H1 (cell line): ENCODE data around the gene SMYD3. TPM values are rescaled to one million over a fixed set of nuclear protein-coding genes. Genes with fewer than 3 reads are reported as not detected.

ENCODE experiments used
- CTCF ChIA-PET: fragments of 300-600 bp; sonication (Branson Sonifier 250); formaldehyde crosslinking; loops from one replicate; lab custom pipeline; 2021; ENCODE audit not compliant: partially characterized antibody; lab: Charles Lee
- POLR2A ChIA-PET: fragments of 300-600 bp; sonication (Branson Sonifier 250); formaldehyde crosslinking; loops from one replicate; lab custom pipeline; 2021; ENCODE audit warnings: inconsistent platforms; ENCODE audit not compliant: partially characterized antibody; lab: Charles Lee
- DNase-seq, 2 experiments: peaks; one replicate each; pipeline versions ENCODE4 v3.0.0 to v3.0.0-alpha.2; 2010 to 2022; ENCODE audit warnings: low spot score in 2 of 2, low read depth in 1 of 2, mixed read lengths in 1 of 2
- FAIRE-seq: peaks from 2 replicates; lab custom pipeline; 2011; peaks lifted over from hg19 to GRCh38; lab: Jason Lieb, UNC
- H2AFZ ChIP-seq: 2 replicates; pipeline ENCODE4 v1.8.1; 2012; ENCODE audit warnings: low read length, inconsistent platforms
- H2AK5ac ChIP-seq: 2 replicates; pipeline ENCODE4 v1.6.1; 2013; ENCODE audit warnings: low read depth, low read length
- H2BK120ac ChIP-seq: replicated peaks from 2 replicates; pipeline ENCODE3; 2013; ENCODE audit warnings: low read depth, low read length, inconsistent platforms
- H2BK12ac ChIP-seq: 2 replicates; pipeline ENCODE4 v1.6.1; 2013; ENCODE audit warnings: low read depth, low read length
- H2BK15ac ChIP-seq: 2 replicates; pipeline ENCODE4 v1.6.1; 2013; ENCODE audit warnings: low read length
- H2BK20ac ChIP-seq: 2 replicates; pipeline ENCODE4 v1.6.1; 2013; ENCODE audit warnings: low read length
- H2BK5ac ChIP-seq: 2 replicates; pipeline ENCODE4 v1.6.1; 2013; ENCODE audit warnings: low read depth, low read length
- H3K14ac ChIP-seq: 2 replicates; pipeline ENCODE4 v1.6.1; 2013; ENCODE audit warnings: inconsistent platforms; ENCODE audit not compliant: insufficient read length
- H3K18ac ChIP-seq: 2 replicates; pipeline ENCODE4 v1.6.1; 2013; ENCODE audit warnings: low read length; ENCODE audit errors: extremely low read depth
- H3K23ac ChIP-seq: 2 replicates; pipeline ENCODE4 v1.6.1; 2013; ENCODE audit warnings: inconsistent platforms; ENCODE audit not compliant: insufficient read length
- H3K23me2 ChIP-seq: 2 replicates; pipeline ENCODE4 v1.6.1; 2013; ENCODE audit warnings: low read depth, low read length
- H3K27ac ChIP-seq: 2 replicates; pipeline ENCODE4 v1.6.1; 2011; ENCODE audit warnings: low read depth, low read length, inconsistent platforms
- H3K27me3 ChIP-seq, 4 experiments: replicated peaks in 1 of 4; 1 replicate in 1 of 4; 2 replicates in 3 of 4; pipeline versions ENCODE4 v1.6.1 to v1.8.1; 2011 to 2013; ENCODE audit warnings: low read length in 3 of 4, mild to moderate bottlenecking in 3 of 4, inconsistent platforms in 2 of 4, mixed read lengths in 2 of 4, moderate library complexity in 1 of 4; ENCODE audit not compliant: control insufficient read depth in 3 of 4, insufficient read depth in 3 of 4; ENCODE audit errors: extremely low read depth in 1 of 4
- H3K36me3 ChIP-seq, 4 experiments: 2 replicates each; pipeline versions ENCODE4 v1.6.1 to v1.8.1; 2011 to 2013; ENCODE audit warnings: mild to moderate bottlenecking in 4 of 4, low read length in 3 of 4, moderate library complexity in 2 of 4, control low read depth in 1 of 4, inconsistent platforms in 1 of 4; ENCODE audit not compliant: insufficient read depth in 4 of 4, control insufficient read depth in 2 of 4
- H3K4ac ChIP-seq: replicated peaks from 2 replicates; pipeline ENCODE3; 2013; ENCODE audit warnings: low read length, low read depth, mixed read lengths, inconsistent platforms; ENCODE audit not compliant: insufficient read length
- H3K4me1 ChIP-seq, 4 experiments: replicated peaks in 1 of 4; 1 replicate in 1 of 4; 2 replicates in 3 of 4; pipeline versions ENCODE4 v1.6.1 to v1.8.1; 2011 to 2013; ENCODE audit warnings: low read length in 3 of 4, inconsistent platforms in 2 of 4, mixed read lengths in 1 of 4; ENCODE audit not compliant: insufficient read depth in 4 of 4, control insufficient read depth in 3 of 4
- H3K4me2 ChIP-seq, 2 experiments: 2 replicates each; pipeline versions ENCODE4 v1.6.1 to v1.8.1; 2011 to 2013; ENCODE audit warnings: low read depth in 2 of 2, low read length in 2 of 2, control low read depth in 1 of 2, inconsistent platforms in 1 of 2, mild to moderate bottlenecking in 1 of 2; ENCODE audit not compliant: insufficient read depth in 1 of 2
- H3K4me3 ChIP-seq, 4 experiments: fragments of 200-600, 300-600 bp in 1 of 4; sonication (generic), shearing (Covaris generic), sonication (Bioruptor Twin) in 1 of 4; 2 replicates each; pipeline versions ENCODE4 v1.5.1 to v1.8.1; 2011 to 2016; ENCODE audit warnings: low read length in 4 of 4, low read depth in 3 of 4, control low read depth in 2 of 4, inconsistent platforms in 2 of 4, mild to moderate bottlenecking in 2 of 4, mixed read lengths in 1 of 4, moderate library complexity in 1 of 4; ENCODE audit not compliant: insufficient read depth in 2 of 4; ENCODE audit errors: extremely low read depth in 1 of 4
- H3K56ac ChIP-seq: replicated peaks from 2 replicates; pipeline ENCODE3; 2013; ENCODE audit warnings: low read depth, mild to moderate bottlenecking, mixed read lengths, low read length, inconsistent platforms; ENCODE audit not compliant: insufficient read length
- H3K79me1 ChIP-seq: 2 replicates; pipeline ENCODE4 v1.6.1; 2013; ENCODE audit warnings: low read depth, low read length, control low read depth
- H3K79me2 ChIP-seq, 2 experiments: 2 replicates each; pipeline versions ENCODE4 v1.6.1 to v1.8.1; 2012 to 2013; ENCODE audit warnings: low read length in 2 of 2, mild to moderate bottlenecking in 2 of 2, inconsistent platforms in 1 of 2; ENCODE audit not compliant: insufficient read depth in 2 of 2, control insufficient read depth in 1 of 2
- H3K9ac ChIP-seq, 4 experiments: replicated peaks in 1 of 4; 1 replicate in 1 of 4; 2 replicates in 3 of 4; pipeline versions ENCODE4 v1.6.1 to v1.8.1; 2011 to 2013; ENCODE audit warnings: low read depth in 3 of 4, low read length in 3 of 4, control low read depth in 2 of 4, mild to moderate bottlenecking in 2 of 4, moderate library complexity in 2 of 4, inconsistent platforms in 1 of 4; ENCODE audit errors: extremely low read depth in 1 of 4
- H3K9me3 ChIP-seq, 2 experiments: 2 replicates each; pipeline versions ENCODE4 v1.6.1 to v1.8.1; 2012 to 2013; ENCODE audit warnings: mild to moderate bottlenecking in 2 of 2, moderate library complexity in 2 of 2, control low read depth in 1 of 2, inconsistent platforms in 1 of 2, low read depth in 1 of 2, low read length in 1 of 2, mixed read lengths in 1 of 2; ENCODE audit not compliant: insufficient read depth in 2 of 2
- H4K20me1 ChIP-seq, 2 experiments: replicated peaks in 1 of 2; 2 replicates each; pipeline versions ENCODE3 to v1.8.1; 2011 to 2013; ENCODE audit warnings: inconsistent platforms in 2 of 2, low read length in 2 of 2, mild to moderate bottlenecking in 1 of 2; ENCODE audit not compliant: insufficient read depth in 2 of 2, control insufficient read depth in 1 of 2
- H4K5ac ChIP-seq: 2 replicates; pipeline ENCODE4 v1.6.1; 2013; ENCODE audit warnings: low read length, low read depth, mixed read lengths, inconsistent platforms; ENCODE audit not compliant: insufficient read length
- H4K8ac ChIP-seq: 2 replicates; pipeline ENCODE4 v1.8.0; 2013; ENCODE audit warnings: mild to moderate bottlenecking, moderate library complexity, low read length, inconsistent platforms; ENCODE audit not compliant: insufficient read depth; ENCODE audit errors: extremely low read depth
- H4K91ac ChIP-seq: replicated peaks from 2 replicates; pipeline ENCODE3; 2013; ENCODE audit warnings: low read length, mixed read lengths, inconsistent platforms; ENCODE audit not compliant: insufficient read length
- BCL11A ChIP-seq, 2 experiments: IDR thresholded peaks; one replicate each; pipeline ENCODE4 v1.6.1; 2011; ENCODE audit warnings: low read depth in 2 of 2, low read length in 2 of 2, mild to moderate bottlenecking in 2 of 2
- MAFK ChIP-seq: IDR thresholded peaks from 2 replicates; pipeline ENCODE4 v1.6.1; 2012; ENCODE audit warnings: low read depth, mild to moderate bottlenecking, improper control_type of control experiment, low read length
- WGBS, 2 experiments: shearing (Covaris generic) in 1 of 2; methylation state at CpG; one replicate each; pipeline versions ENCODE4 v1.1.6 to v1.1.7; 2013 to 2015; ENCODE audit warnings: low lambda C conversion rate in 2 of 2, mixed read lengths in 2 of 2, inconsistent platforms in 1 of 2, low coverage in 1 of 2, missing lambda C conversion rate in 1 of 2; ENCODE audit not compliant: insufficient replicate concordance in 2 of 2, insufficient coverage in 1 of 2, insufficient read length in 1 of 2; ENCODE audit errors: extremely low coverage in 1 of 2, missing lambda C conversion rate in 1 of 2; 5-methylcytosine and 5-hydroxymethylcytosine counted together
- polyA plus RNA-seq, 7 experiments: library from polyadenylated mRNA; depleted of rRNA in 3 of 7; stranded (reverse) in 5 of 7; unstranded in 2 of 7; fragments of >200 nt in 5 of 7; fragments of 200-250 nt in 2 of 7; gene quantifications; 1 replicate in 5 of 7; 2 replicates in 1 of 7; 4 replicates in 1 of 7; pipeline versions ENCODE4 v1.2.1 to v1.2.3, GENCODE V29; 2011 to 2013; ENCODE audit warnings: missing spikeins in 2 of 7, mixed read lengths in 2 of 7
- total RNA-seq: library from RNA; stranded (reverse); fragmentation: NEBNext Ultra II Directional; extraction: Animal tissue kit (Norgen Biotek cat#: 25700); gene quantifications from 2 replicates; pipeline ENCODE4 v1.2.1, GENCODE V29; 2021

The SMYD3 gene
- total and polyA plus RNA-seq, 2 of the 8 experiments (the other 6 are each of a cell fraction or from before 2014, with no cell fraction given): 17.3 to 25.4 TPM

DNA sequence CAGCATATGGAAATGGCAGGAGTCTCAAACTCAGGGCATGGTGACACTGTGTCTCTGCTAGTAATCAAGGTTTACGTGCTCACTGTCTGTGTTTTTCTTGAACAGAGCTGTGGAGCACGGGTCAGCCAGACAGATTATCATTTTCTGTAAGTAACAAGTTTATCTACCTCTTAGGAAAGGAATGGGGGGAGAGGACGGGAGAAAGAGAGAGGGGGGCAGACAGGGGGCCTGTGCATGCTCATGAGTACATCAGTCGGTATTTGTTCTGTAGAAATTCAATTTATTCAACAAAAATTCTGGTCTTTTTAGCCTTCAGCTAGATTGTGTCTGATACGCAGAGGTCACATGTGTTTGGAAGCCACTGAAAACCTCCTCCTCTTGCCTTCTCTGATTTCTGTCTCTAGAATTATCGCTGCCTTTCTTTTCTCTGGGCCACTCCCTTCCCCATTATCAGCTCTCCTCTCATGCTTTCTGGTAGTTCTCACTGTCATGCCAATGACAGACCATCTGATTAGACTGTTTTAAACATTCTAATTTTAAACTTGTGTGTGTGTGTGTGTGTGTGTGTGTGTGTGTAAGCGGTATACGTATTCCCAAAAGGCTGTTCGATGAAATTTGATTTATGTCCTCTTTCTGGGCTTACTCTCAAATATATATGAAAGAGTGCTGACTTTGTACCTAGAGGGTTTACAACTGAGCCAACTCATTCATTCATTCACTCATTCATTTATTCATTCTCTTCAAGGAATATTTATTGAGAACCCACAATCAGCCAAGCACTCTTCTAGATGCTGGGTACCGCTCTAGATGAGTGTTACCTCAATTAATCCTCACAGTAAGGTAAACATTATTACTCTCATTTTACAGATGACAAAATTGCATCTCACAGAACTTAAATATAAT is 715.4 kb downstream of the SMYD3 start:
- H2BK12ac ChIP-seq: no peak overlapping the region
- H2BK5ac ChIP-seq: no peak overlapping the region
- ChIA-PET CTCF (interaction anchor here (0.6 to 6.6 kb wide), 6 partner anchors 6 to 567 kb away, joined by 3 to 65 read pairs (median 3); no protein-coding TSS in a partner anchor), POLR2A (no interaction called here)
- H3K27ac ChIP-seq: no peak overlapping the region
- H2AFZ ChIP-seq: no peak overlapping the region
- no peak overlapping the region for H3K4me2 ChIP-seq
- FAIRE-seq (no peak), DNase-seq (no peak)
- no peak overlapping the region for H3K14ac ChIP-seq
- H3K4me1 ChIP-seq: no peaks in the 10 kb centered on the region
- no peaks in the 10 kb centered on the region for H3K36me3 ChIP-seq
- no peak overlapping the region for H3K9ac ChIP-seq
- H4K20me1 ChIP-seq: no peaks in the 10 kb centered on the region
- no peak overlapping the region for H4K5ac ChIP-seq
- H2BK20ac ChIP-seq: no peak overlapping the region
- WGBS, 2 experiments: 87% methylated on average over 10 of the region's 10 CpGs; no CpG with 5 or more reads in 1 of the 2 experiments
- no peak overlapping the region for H4K8ac ChIP-seq
- no peak overlapping the region for H2AK5ac ChIP-seq
- H3K23ac ChIP-seq: no peak overlapping the region
- no peak overlapping the region for H4K91ac ChIP-seq
- no peak overlapping the region for H3K56ac ChIP-seq
- H3K4ac ChIP-seq: no peak overlapping the region
- TF ChIP-seq MAFK (no peak), BCL11A (IDR thresholded peaks at IDR 0.05; ENCODE audit: low read depth in 2 of 2, low read length in 2 of 2) (no peak)
- no peaks in the 10 kb centered on the region for H3K9me3 ChIP-seq
- no peaks in the 10 kb centered on the region; the same call in 1 of the 2 replicates for H3K23me2 ChIP-seq
- H2BK15ac ChIP-seq: no peak overlapping the region
- H3K27me3 ChIP-seq: no peaks in the 10 kb centered on the region
- H3K18ac ChIP-seq: no peak overlapping the region
- no peak overlapping the region for H2BK120ac ChIP-seq
- no peaks in the 10 kb centered on the region for H3K79me2 ChIP-seq
- H3K4me3 ChIP-seq: no peak overlapping the region
- H3K79me1 ChIP-seq: no peaks in the 10 kb centered on the region
